ENCODE measurements around the gene CYFIP1. TPM values are rescaled to one million over a fixed set of nuclear protein-coding genes. Genes with fewer than 3 reads are reported as not detected.
A peak's percentile ranks its signal among the peaks of the same experiment; 100 is the strongest.

The CYFIP1 gene
- total RNA-seq, 1 donor from 2014 or later: 94.7 TPM

DNA sequence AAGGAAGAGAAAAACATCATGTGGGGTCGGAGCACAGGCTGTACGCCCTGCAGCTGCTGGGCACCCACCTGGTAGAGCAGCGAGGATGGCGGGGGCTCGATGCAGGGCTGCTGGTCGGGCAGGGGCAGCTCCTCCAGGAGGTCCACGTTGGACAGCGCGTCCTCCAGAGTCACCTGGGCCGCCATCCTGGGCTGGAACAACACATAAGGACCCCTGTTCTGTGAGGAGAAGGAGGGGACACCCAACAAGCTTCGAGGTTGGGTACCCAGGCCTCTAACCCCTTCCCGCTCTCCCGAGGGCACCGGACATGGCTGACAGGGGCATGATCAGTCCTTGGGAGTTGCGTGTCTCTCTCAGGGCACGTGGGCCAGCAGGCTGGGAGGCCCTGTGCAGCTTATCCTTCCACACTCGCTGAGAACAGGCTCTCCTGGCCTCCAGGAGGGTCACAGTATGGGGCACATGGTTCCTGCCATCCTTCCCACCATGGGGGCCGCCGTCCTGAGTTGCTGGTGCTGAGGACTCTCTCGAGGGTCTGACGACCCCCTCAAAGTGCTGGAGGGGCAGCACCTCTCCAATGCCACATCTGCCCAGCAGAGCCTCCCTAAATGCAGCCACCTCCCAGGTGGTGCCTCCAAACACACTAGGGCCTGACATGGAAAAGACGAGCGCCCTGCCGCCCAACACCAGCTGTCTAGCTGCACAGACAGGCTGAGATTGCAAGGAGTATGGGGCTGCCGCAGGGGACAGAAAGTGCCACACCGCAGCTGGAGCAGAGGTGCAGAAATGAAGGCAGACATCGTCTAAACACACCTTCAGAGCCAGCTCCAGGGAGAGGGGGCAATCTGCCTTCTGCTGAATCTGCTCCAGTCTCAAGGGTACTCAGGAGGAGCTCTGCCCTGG, 32.8 kb downstream of the CYFIP1 start:
- TF ChIP-seq, protein P1, sequence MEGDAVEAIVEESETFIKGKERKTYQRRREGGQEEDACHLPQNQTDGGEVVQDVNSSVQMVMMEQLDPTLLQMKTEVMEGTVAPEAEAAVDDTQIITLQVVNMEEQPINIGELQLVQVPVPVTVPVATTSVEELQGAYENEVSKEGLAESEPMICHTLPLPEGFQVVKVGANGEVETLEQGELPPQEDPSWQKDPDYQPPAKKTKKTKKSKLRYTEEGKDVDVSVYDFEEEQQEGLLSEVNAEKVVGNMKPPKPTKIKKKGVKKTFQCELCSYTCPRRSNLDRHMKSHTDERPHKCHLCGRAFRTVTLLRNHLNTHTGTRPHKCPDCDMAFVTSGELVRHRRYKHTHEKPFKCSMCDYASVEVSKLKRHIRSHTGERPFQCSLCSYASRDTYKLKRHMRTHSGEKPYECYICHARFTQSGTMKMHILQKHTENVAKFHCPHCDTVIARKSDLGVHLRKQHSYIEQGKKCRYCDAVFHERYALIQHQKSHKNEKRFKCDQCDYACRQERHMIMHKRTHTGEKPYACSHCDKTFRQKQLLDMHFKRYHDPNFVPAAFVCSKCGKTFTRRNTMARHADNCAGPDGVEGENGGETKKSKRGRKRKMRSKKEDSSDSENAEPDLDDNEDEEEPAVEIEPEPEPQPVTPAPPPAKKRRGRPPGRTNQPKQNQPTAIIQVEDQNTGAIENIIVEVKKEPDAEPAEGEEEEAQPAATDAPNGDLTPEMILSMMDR (IDR thresholded peaks at IDR 0.05): no peak
- no peaks in the 10 kb centered on the region for H3K9me3 ChIP-seq
- peaks cover 7 to 30% of the 10 kb centered on the region in 2 donors for H3K4me1 ChIP-seq
- no peak overlapping the region for H3K4me3 ChIP-seq
- peak in 1 of 2 donors; percentile 54 for DNase-seq (ENCODE audit: low spot score in 2 of 2)
- peak overlapping the region in 1 of 2 donors; percentile 28 for H3K27ac ChIP-seq
- intact Hi-C loops (cut with DNase I): loop anchor here (5.0 kb wide), 1 partner anchor 35 kb away; the partner anchor contains the start of gene CYFIP1
- no peaks in the 10 kb centered on the region for H3K27me3 ChIP-seq
- peaks cover 26 to 38% of the 10 kb centered on the region in 2 donors for H3K36me3 ChIP-seq

DNA sequence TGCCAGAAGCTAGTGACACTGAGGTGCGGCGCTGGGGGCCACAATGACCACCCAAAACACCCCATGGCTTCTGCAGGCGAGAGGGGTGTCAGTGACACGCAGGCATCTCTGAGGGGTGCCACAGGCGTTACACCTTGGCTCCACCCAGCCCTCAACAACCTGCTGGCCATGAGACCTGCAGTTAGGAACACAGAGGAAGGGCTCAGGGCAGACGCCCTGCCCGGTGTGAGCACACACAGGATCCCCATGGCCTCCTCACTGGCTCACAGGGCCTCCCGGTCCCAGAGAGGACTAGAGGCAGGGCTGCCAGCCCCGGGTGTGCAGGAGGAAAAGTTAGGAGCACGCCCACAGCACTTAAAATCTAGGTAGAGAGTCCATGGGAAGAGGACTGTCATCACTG, 35.1 kb downstream of the CYFIP1 start:
- Histone ChIP-seq H3K36me3 (peaks cover 38 to 59% of the 10 kb centered on the region in 2 donors), H3K4me3 (no peak overlapping the region), H3K27me3 (no peaks in the 10 kb centered on the region), H3K4me1 (peaks cover 0 to 13% of the 10 kb centered on the region in 2 donors), H3K9me3 (no peaks in the 10 kb centered on the region), H3K27ac (no peak overlapping the region)
- DNase-seq (ENCODE audit: low spot score in 2 of 2): no peak
- TF ChIP-seq, protein P1 (IDR thresholded peaks at IDR 0.05): no peak
- intact Hi-C loops (cut with DNase I): loop anchor here (5.0 kb wide), 1 partner anchor 37 kb away; the partner anchor contains the start of gene CYFIP1

DNA sequence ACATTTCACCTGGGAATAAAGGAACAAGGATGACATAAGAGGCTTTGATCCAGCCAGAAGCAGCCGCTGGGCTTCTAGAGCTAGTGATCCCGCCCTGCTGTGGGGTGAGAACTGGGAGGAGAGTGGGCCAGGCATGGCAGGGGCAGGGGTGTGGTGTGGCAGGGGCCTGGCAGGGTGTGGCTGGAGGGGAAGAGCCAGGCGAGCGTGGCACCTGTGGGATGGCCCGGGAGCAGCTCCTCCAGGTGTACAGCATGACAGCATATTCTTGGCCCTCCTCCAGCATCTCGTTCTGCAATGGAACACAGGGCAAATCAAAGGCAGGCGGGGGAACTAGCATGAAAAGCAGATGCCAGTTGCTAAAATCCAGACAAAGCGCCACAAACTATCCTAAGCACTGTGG, 35.5 kb downstream of the CYFIP1 start:
- TF ChIP-seq, protein P1 (IDR thresholded peaks at IDR 0.05): no peak
- Histone ChIP-seq H3K4me1 (peaks cover 0 to 12% of the 10 kb centered on the region in 2 donors), H3K4me3 (no peak overlapping the region), H3K9me3 (no peaks in the 10 kb centered on the region), H3K36me3 (peaks cover 40 to 59% of the 10 kb centered on the region in 2 donors), H3K27ac (no peak overlapping the region), H3K27me3 (no peaks in the 10 kb centered on the region)
- no peak for DNase-seq (ENCODE audit: low spot score in 2 of 2)
- intact Hi-C loops (cut with DNase I): loop anchor here (5.0 kb wide), 1 partner anchor 38 kb away; the partner anchor contains the start of gene CYFIP1

DNA sequence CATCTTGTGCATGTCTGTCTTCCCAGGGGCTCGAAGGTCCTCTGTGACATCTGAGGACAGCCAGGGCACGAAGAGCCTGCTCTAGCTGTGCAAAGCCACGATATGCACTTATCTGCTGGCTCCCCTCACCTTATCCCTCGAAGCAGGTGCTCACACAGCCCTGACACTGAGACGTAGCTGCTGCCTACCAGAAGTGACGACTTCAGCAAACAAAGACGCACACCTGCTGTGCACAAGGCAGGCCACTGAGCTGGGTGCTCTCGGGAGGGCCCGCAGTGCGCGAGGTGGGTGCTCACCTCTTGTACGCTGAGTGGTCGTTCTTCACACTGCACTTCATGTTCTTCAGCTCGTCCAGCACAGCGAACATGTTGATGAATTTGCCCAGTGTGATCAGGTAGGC, 37.3 kb downstream of the CYFIP1 start:
- Histone ChIP-seq H3K4me3 (no peak overlapping the region), H3K4me1 (no peaks in the 10 kb centered on the region), H3K9me3 (no peaks in the 10 kb centered on the region), H3K36me3 (peaks cover 47 to 72% of the 10 kb centered on the region in 2 donors), H3K27ac (no peak overlapping the region), H3K27me3 (no peaks in the 10 kb centered on the region)
- TF ChIP-seq, protein P1 (IDR thresholded peaks at IDR 0.05): no peak
- intact Hi-C loops (cut with DNase I): no loop called here
- DNase-seq (ENCODE audit: low spot score in 2 of 2): no peak

DNA sequence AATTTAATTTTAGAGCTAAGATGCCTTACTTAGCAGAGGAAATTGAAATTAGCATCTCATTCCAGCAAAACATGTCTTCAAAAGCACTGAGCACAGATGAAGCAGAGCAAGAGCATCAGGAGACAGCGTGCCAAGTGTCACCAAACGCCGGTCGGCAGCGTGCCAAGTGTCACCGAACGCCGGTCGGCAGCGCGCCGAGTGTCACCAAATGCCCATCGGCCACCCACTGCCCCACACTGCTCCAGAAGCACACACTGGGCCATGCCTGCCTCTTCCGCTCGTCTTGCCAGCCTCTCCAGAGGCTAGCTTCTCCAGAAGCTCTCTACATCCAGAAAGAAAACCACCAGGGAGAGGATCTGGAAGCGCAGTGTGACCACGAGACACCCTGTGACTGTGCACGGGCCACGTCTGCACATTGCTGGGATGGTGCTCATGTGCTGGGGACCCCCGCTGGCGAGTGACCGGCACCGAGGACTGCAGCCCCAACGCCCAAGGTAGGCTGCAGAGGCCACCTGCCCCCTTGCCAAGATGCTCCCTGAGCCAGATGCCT, 37.8 kb downstream of the CYFIP1 start:
- no peak for DNase-seq (ENCODE audit: low spot score in 2 of 2)
- Histone ChIP-seq H3K4me1 (no peaks in the 10 kb centered on the region), H3K36me3 (peaks cover 52 to 77% of the 10 kb centered on the region in 2 donors), H3K27ac (no peak overlapping the region), H3K27me3 (no peaks in the 10 kb centered on the region), H3K4me3 (no peak overlapping the region), H3K9me3 (no peaks in the 10 kb centered on the region)
- intact Hi-C loops (cut with DNase I): no loop called here
- TF ChIP-seq, protein P1 (IDR thresholded peaks at IDR 0.05): no peak

Data from ascending aorta (tissue), 2 donors.